GM12878 (cell line): ENCODE measurements around the gene DAAM2. TPM values are rescaled to one million over a fixed set of nuclear protein-coding genes. Genes with fewer than 3 reads are reported as not detected.

ENCODE experiments used
- ATAC-seq: fragments of 200-7000 bp; cut with Tn5 transposase; 3 replicates; pipeline ENCODE4 v1.9.1; 2020; ENCODE audit warnings: mild to moderate bottlenecking, moderate library complexity
- BruUV-seq: library from RNA; stranded (reverse); fragments of 400-500 nt; replicated peaks from 2 replicates; lab custom pipeline; 2021; lab: Mats Ljungman, UMichigan
- CTCF ChIA-PET: fragments of 300-600 bp; sonication (Branson Sonifier 250); formaldehyde crosslinking; extraction: SDS; loops from one replicate; lab custom pipeline; 2021; ENCODE audit warnings: inconsistent platforms; lab: Yijun Ruan, JAX
- POLR2A ChIA-PET: fragments of 350-600 bp; formaldehyde crosslinking; extraction: SDS; loops from one replicate; lab custom pipeline; 2021; ENCODE audit warnings: inconsistent platforms; lab: Charles Lee
- RAD21 ChIA-PET: fragments of 300-600 bp; sonication (Branson Sonifier 250); formaldehyde crosslinking; loops from one replicate; lab custom pipeline; 2023; ENCODE audit warnings: antibody characterized with exemption; ENCODE audit not compliant: unreplicated experiment; lab: Charles Lee
- SMC1A ChIA-PET: fragments of 300-600 bp; sonication (Branson Sonifier 250); formaldehyde crosslinking; loops from one replicate; lab custom pipeline; 2023; ENCODE audit not compliant: unreplicated experiment, uncharacterized antibody; lab: Charles Lee
- DNase-seq: peaks from one replicate; pipeline ENCODE4 v3.0.0-alpha.2; 2011; ENCODE audit warnings: low read depth, low spot score
- FAIRE-seq: peaks from 3 replicates; lab custom pipeline; 2011; peaks lifted over from hg19 to GRCh38; lab: Jason Lieb, UNC
- H2AFZ ChIP-seq: 2 replicates; pipeline ENCODE4 v1.6.0; 2011; ENCODE audit warnings: low read depth, low read length, control low read depth; ENCODE audit not compliant: control insufficient read depth
- H3K27ac ChIP-seq: 2 replicates; pipeline ENCODE4 v1.5.1; 2011; ENCODE audit warnings: control low read depth; ENCODE audit not compliant: control insufficient read depth, insufficient read depth
- H3K27me3 ChIP-seq, 2 experiments: replicated peaks in 1 of 2; 2 replicates each; pipeline versions ENCODE4 v1.6.0 to v1.6.1; 2011; ENCODE audit warnings: low read length in 1 of 2; ENCODE audit not compliant: control insufficient read depth in 2 of 2, insufficient read depth in 2 of 2
- H3K36me3 ChIP-seq, 2 experiments: 2 replicates each; pipeline ENCODE4 v1.5.1; 2011; ENCODE audit warnings: low read length in 1 of 2; ENCODE audit not compliant: control insufficient read depth in 2 of 2, insufficient read depth in 2 of 2
- H3K4me1 ChIP-seq: 2 replicates; pipeline ENCODE4 v1.6.1; 2011; ENCODE audit warnings: mild to moderate bottlenecking, low read length, moderate library complexity, mixed read lengths; ENCODE audit not compliant: control insufficient read depth, insufficient read depth
- H3K4me2 ChIP-seq: 2 replicates; pipeline ENCODE4 v1.6.0; 2011; ENCODE audit warnings: control low read depth; ENCODE audit not compliant: control insufficient read depth, insufficient read depth
- H3K4me3 ChIP-seq: fragments of 200-600 bp; sonication (generic); 2 replicates; pipeline ENCODE4 v1.5.1; 2016
- H3K79me2 ChIP-seq: 2 replicates; pipeline ENCODE4 v1.6.0; 2011; ENCODE audit warnings: low read length; ENCODE audit not compliant: control insufficient read depth, insufficient read depth
- H3K9ac ChIP-seq: 2 replicates; pipeline ENCODE4 v1.8.0; 2011; ENCODE audit warnings: low read length, control low read depth, mixed read lengths; ENCODE audit not compliant: control insufficient read depth, insufficient read depth
- H3K9me3 ChIP-seq: replicated peaks from 3 replicates; pipeline ENCODE4 v1.5.1; 2011; ENCODE audit warnings: mild to moderate bottlenecking, low read length; ENCODE audit not compliant: control insufficient read depth, insufficient read depth
- H4K20me1 ChIP-seq: 2 replicates; pipeline ENCODE4 v1.6.0; 2011; ENCODE audit not compliant: control insufficient read depth, insufficient read depth
- CHD1 ChIP-seq: IDR thresholded peaks from 2 replicates; pipeline ENCODE4 v1.6.1; 2012; ENCODE audit warnings: low read depth, low read length, improper control_type of control experiment
- HDGF ChIP-seq: fragments of 450-650 bp; IDR thresholded peaks from 2 replicates; pipeline ENCODE4 v1.6.1; 2016; ENCODE audit warnings: antibody characterized with exemption
- MEF2A ChIP-seq: IDR thresholded peaks from 2 replicates; pipeline ENCODE4 v1.6.1; 2011; ENCODE audit warnings: low read depth, mild to moderate bottlenecking, low read length, moderate library complexity; ENCODE audit not compliant: insufficient read depth
- NFXL1 ChIP-seq: fragments of 450-650 bp; IDR thresholded peaks from 2 replicates; pipeline ENCODE4 v1.6.1; 2017; ENCODE audit warnings: antibody characterized with exemption, mild to moderate bottlenecking, borderline replicate concordance
- NKRF ChIP-seq: fragments of 450-650 bp; conservative IDR thresholded peaks from 2 replicates; pipeline ENCODE4 v1.6.1; 2017; ENCODE audit warnings: mild to moderate bottlenecking, moderate library complexity
- WGBS: methylation state at CpG from one replicate; pipeline ENCODE4 v1.1.6; 2016; ENCODE audit warnings: low lambda C conversion rate; ENCODE audit not compliant: insufficient replicate concordance, insufficient coverage; ENCODE audit errors: missing lambda C conversion rate; 5-methylcytosine and 5-hydroxymethylcytosine counted together
- in situ Hi-C: fragments of 300-500 bp; cut with MboI; formaldehyde crosslinking; loops from 9 replicates; pipeline ENCODE4 v1.14.3; 2018; ENCODE audit warnings: mixed read lengths
- intact Hi-C: fragments of 100-400 bp; cut with micrococcal nuclease; formaldehyde crosslinking; loops from one replicate; pipeline ENCODE4 v1.14.2; 2022; ENCODE audit not compliant: unreplicated experiment
- polyA plus RNA-seq, 11 experiments: library from polyadenylated mRNA; depleted of rRNA in 4 of 11; unstranded in 6 of 11; stranded (reverse) in 5 of 11; fragments of >200 nt; fragmentation: Nextera tagmentation in 4 of 11; fragmentation: Illumina TruSeq in 1 of 11; extraction: Ambion mirVana in 4 of 11; extraction: Trizol in 1 of 11; gene quantifications; 1 replicate in 1 of 11; 2 replicates in 10 of 11; pipeline versions ENCODE4 v1.2.1 to v1.2.3, GENCODE V29; 2011 to 2016; ENCODE audit warnings: inconsistent platforms in 2 of 11, missing spikeins in 2 of 11, low read depth in 1 of 11
- total RNA-seq, 4 experiments: library from RNA; depleted of rRNA in 3 of 4; stranded (reverse); fragments of >200 nt in 3 of 4; fragmentation: Illumina TruSeq in 1 of 4; extraction: Trizol in 1 of 4; gene quantifications; 2 replicates each; pipeline versions ENCODE4 v1.2.1 to v1.2.3, GENCODE V29; 2013 to 2021

The DAAM2 gene
- total and polyA plus RNA-seq, 10 of the 15 experiments (the other 5 are each of a cell fraction or from before 2014, with no cell fraction given) = 0.05 to 0.22 TPM; not detected in 8

GRCh38 chr6:39906318-39906761, 114.2 kb downstream of the DAAM2 start:
- DNase-seq (no peak), FAIRE-seq (no peak)
- in situ Hi-C loops = no loop called here
- no peak overlapping the region for H2AFZ ChIP-seq
- ChIA-PET CTCF (interaction anchor here (1.6 kb wide), 1 partner anchor 41 kb away, joined by 4 read pairs; no protein-coding TSS in a partner anchor), SMC1A (no interaction called here)
- no peaks in the 10 kb centered on the region for H3K79me2 ChIP-seq
- H3K9me3 ChIP-seq = no peaks in the 10 kb centered on the region
- no peak overlapping the region for H3K27ac ChIP-seq
- H4K20me1 ChIP-seq = no peaks in the 10 kb centered on the region
- no peak overlapping the region for H3K4me2 ChIP-seq
- no peaks in the 10 kb centered on the region for H3K36me3 ChIP-seq
- no TSS peak for BruUV-seq
- H3K4me1 ChIP-seq = no peaks in the 10 kb centered on the region
- 30% methylated on average over 13 of the region's 13 CpGs for WGBS
- H3K27me3 ChIP-seq = peaks cover 0 to 1% of the 10 kb centered on the region in 2 experiments; a peak in 1 of 4 replicates
- H3K9ac ChIP-seq = no peak overlapping the region
- no peak for TF ChIP-seq CHD1
- no peak for TF ChIP-seq NFXL1
- TF ChIP-seq NKRF = no peak
- TF ChIP-seq MEF2A = no peak
- TF ChIP-seq HDGF = no peak
- TF ChIP-seq, all 136 proteins: peak for 0
- no peak for ATAC-seq
- intact Hi-C loops = no loop called here
- H3K4me3 ChIP-seq = no peak overlapping the region
- ChIA-PET RAD21 (interaction anchor here (1.2 kb wide), 1 partner anchor 345 kb away, joined by 3 read pairs; no protein-coding TSS in a partner anchor), POLR2A (no interaction called here)
